HG03457 (cell line): ENCODE measurements around the gene PDK1.
"Not testable (repeated sequence)": the region's sequence is repeated elsewhere in the genome, so short reads cannot be mapped to it uniquely, and the experiment has no call there.

Experiments used
- ATAC-seq: cut with Tn5 transposase; IDR thresholded peaks from one replicate; pipeline ENCODE4 v1.9.1; 2021; ENCODE audit warnings: moderate number of reproducible peaks; ENCODE audit not compliant: unreplicated experiment

Gene PDK1

GRCh38 chr2:172552547-172553291, 3.2 kb upstream of the PDK1 start:
- ATAC-seq, result no peak

- ATAC-seq, result no peak
These were observed 1.3 kb upstream of the PDK1 start for GRCh38 chr2:172554352-172555271.

DNA sequence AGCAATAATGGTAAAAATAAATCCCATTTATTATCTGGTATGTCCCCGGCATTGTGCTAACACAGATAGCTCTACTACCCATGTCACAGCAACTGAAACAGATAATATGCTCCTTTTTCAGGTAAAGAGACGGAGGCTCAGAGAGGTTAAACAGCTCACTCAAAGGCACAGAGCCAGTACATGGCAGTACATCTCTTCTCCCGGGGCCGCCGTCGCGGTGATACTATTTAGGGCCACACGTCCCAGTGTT, 693 bp upstream of the PDK1 start:
- peak; percentile 7 for ATAC-seq

- ATAC-seq, result peak; percentile 45
These were observed 569 bp downstream of the PDK1 start for GRCh38 chr2:172556284-172557033.

GRCh38 chr2:172558372-172558771, 2.5 kb downstream of the PDK1 start:
- no peak for ATAC-seq

- no peak for ATAC-seq
These were observed 4.8 kb downstream of the PDK1 start for GRCh38 chr2:172560721-172561120.

DNA sequence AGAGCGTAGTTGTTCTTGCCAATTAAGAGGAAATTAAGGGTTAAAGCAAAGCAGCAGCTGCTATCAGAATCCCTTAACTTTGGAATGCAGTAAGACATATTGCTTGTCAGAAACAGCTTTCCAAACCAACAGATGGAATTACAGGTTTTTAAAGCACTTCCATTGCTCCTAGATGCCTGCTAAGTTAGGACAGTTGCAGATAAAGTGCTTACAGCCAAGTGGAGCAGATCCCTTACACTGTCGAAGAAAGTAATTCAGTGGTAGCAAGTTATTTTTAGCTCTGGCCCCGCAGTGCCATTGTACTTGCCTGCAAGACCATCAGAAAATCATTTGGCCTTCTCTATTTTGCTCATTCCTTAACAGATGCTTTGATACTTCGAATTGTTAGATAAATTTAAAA, 5.4 kb downstream of the PDK1 start:
- ATAC-seq, result no peak

DNA sequence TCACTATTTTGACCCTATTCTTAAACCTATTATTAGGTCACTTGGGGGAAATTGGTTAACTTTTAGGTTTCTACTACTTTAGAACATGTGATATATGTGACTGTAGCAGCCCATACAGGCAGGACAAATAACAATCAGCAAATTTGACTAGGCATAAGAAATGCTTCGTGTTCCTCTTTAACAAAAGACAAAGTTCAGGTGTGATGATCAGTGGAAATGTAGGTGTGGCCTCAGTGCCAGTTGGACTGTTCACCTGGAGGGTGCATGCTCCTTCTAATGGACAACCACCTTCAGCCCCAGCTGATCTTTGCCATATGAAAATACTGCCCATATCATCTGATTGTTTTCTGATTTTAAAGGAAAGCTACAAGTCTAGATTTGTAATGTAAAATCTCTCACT, 6.4 kb downstream of the PDK1 start:
- no peak for ATAC-seq

- no peak for ATAC-seq
These were observed 8.5 kb downstream of the PDK1 start for GRCh38 chr2:172564376-172564775.

DNA sequence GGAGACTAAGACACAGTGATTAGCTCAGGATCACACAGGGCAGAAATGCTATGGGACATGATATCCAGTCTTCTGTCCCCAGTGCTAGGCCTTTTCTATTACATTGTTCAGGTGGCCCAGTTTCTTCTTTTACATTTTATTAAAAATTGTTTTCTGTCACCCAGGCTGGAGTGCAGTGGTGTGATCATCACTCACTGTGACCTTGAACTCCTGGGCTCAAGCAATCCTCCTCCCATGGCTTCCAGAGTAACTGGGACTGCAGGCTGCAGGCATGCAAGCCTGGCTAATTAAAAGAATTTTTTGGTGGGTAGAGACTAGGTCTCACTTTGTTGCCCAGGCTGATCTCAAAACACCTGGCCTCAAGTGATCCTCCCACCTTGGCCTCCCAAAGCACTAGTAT, 15.4 kb downstream of the PDK1 start:
- ATAC-seq, result no peak

- ATAC-seq, result no peak
These were observed 17.1 kb downstream of the PDK1 start for GRCh38 chr2:172572981-172573380.

DNA sequence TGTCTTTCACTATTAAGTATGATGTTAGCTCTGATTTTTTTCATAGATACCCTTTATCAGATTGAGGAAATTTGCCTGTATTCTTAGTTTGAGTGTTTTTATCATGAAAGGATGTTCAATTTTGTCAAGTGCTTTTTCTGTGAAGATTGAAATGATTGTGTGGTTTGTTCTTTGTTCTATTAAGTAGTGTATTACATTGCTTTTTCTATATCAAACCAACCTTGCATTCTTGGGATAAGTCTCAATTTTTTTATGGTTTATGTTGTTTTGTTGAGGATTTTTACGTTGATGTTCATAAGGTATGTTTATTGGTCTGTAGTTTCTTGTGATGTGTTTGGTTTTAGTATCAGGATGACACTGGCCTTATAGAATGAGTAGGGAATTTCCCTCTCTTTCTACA, 19.1 kb downstream of the PDK1 start:
- no peak for ATAC-seq

GRCh38 chr2:172578054-172578453, 22.2 kb downstream of the PDK1 start:
- no peak for ATAC-seq

- ATAC-seq, result no peak
These were observed 23.1 kb downstream of the PDK1 start for GRCh38 chr2:172578860-172579512.

- ATAC-seq, result no peak
These were observed 24.7 kb downstream of the PDK1 start for GRCh38 chr2:172580544-172580943.

GRCh38 chr2:172582656-172583055, 26.8 kb downstream of the PDK1 start:
- ATAC-seq, result no peak

GRCh38 chr2:172586245-172586891, 30.5 kb downstream of the PDK1 start:
- ATAC-seq, result no peak

- ATAC-seq, result not testable (repeated sequence)
These were observed 31.3 kb downstream of the PDK1 start for GRCh38 chr2:172587231-172587630.

DNA sequence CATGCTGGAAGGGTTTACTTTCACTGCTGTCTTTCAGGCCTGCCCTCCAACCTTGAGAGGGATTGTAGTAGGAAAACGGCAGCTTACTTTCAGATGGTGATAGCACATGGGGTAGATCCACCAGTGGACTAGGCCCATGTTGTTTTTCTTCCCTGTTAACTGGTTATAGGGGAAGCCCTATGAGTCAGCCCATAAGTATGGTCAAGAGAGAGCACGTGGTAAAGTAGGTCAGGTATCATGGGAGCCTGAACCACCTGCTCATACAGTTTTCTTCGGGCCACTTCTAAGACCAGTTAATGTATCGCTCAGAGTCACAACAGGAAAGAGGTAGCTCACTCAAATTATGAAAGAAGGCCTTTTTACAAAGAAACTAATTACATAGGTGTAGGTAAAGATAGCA, 33.0 kb downstream of the PDK1 start:
- ATAC-seq, result no peak

DNA sequence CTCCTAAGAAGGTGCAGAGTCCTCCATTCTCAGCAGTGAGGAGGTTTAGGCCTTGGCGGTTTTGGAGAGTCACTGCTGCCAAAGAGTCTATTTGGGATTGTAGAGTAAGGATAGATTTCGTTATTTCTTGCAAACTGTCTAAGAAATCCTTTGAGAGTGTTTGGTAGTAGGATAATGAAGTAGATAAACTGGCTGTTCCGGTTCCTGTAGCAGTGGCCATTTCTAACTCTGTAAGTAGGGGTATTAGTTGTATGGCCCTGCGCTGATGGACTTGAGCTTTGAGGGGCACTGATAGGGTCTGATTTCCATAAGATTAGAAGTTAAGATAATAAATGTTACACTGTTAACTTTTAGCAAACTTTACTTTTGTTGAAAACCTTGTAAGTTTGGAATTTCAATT, 35.5 kb downstream of the PDK1 start:
- ATAC-seq, result not testable (repeated sequence)

DNA sequence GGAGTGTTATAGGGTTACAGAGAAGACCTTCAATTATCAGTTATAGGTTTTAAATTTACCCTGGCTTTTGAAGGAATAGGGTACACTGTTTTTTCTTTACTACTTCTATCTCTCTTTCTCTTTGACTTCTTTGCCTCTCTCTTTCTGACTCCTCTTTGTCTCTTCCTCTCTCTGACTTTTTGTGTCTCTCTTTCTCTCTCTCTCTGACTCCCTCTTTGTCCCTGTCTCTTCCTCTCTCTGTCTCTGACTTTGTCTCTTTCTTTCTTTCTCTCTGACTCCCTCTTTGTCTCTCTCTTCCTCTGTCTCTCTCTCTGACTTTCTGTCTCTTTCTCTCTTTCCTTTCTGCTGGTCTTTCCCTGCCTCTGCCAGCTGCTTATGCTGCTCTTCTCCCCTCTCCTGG, 36.3 kb downstream of the PDK1 start:
- ATAC-seq, result not testable (repeated sequence)
